Measurements from ENCODE around the gene VPS26C. TPM values are rescaled to one million over a fixed set of nuclear protein-coding genes. Genes with fewer than 3 reads are reported as not detected.

VPS26C gene
- total and polyA plus RNA-seq, 8 donors, result 15.3 to 118 (median 40.1) TPM

- Histone ChIP-seq H3K27me3 (no peaks in the 10 kb centered on the region), H3K27ac (no peak overlapping the region), H3K9me3 (no peaks in the 10 kb centered on the region), H3K36me3 (peaks cover 0 to 2% (median 0%) of the 10 kb centered on the region in 4 donors), H3K4me3 (no peak overlapping the region), H3K4me1 (peaks cover 9 to 19% (median 13%) of the 10 kb centered on the region in 4 donors)
- intact Hi-C loops (cut with DNase I; ENCODE audit: low total_unique reads), result no loop called here
- DNase-seq, result peak in 1 of 2 donors; percentile 30
- TF ChIP-seq EP300 (IDR thresholded peaks at IDR 0.05) (no peak), CTCF (IDR thresholded peaks at IDR 0.05) (no peak), POLR2A (IDR thresholded peaks at IDR 0.05) (no peak), POLR2AphosphoS5 (IDR thresholded peaks at IDR 0.05) (no peak)
- 74 to 88% (median 86%) methylated on average over 15 of the region's 15 CpGs for WGBS, 5 donors
Observed at GRCh38 chr21:37208741-37209225, 58.4 kb downstream of the VPS26C start.

GRCh38 chr21:37208056-37208721 is 58.9 kb downstream of the VPS26C start:
- DNase-seq, result peak; percentile 62 to 65
- H3K27ac ChIP-seq, result peak overlapping the region in 4 of 5 donors; percentile 3 to 52 (median 38)
- H3K4me3 ChIP-seq, result peak overlapping the region in 1 of 4 donors; percentile 22
- no peaks in the 10 kb centered on the region for H3K27me3 ChIP-seq
- WGBS, 5 donors, result 17 to 41% (median 34%) methylated on average over 15 of the region's 15 CpGs
- H3K4me1 ChIP-seq, result peaks cover 9 to 19% (median 13%) of the 10 kb centered on the region in 4 donors
- H3K36me3 ChIP-seq, result peaks cover 0 to 8% (median 4%) of the 10 kb centered on the region in 4 donors
- intact Hi-C loops (cut with DNase I; ENCODE audit: low total_unique reads), result no loop called here
- no peaks in the 10 kb centered on the region for H3K9me3 ChIP-seq
- TF ChIP-seq POLR2AphosphoS5 (IDR thresholded peaks at IDR 0.05) (peak in 1 of 3 donors; percentile 29), CTCF (IDR thresholded peaks at IDR 0.05) (no peak)

GRCh38 chr21:37207441-37208009 is 59.6 kb downstream of the VPS26C start:
- Histone ChIP-seq H3K36me3 (peaks cover 0 to 15% (median 11%) of the 10 kb centered on the region in 4 donors), H3K27me3 (no peaks in the 10 kb centered on the region), H3K27ac (peak overlapping the region in 3 of 5 donors; percentile 29 to 52 (median 46)), H3K9me3 (no peaks in the 10 kb centered on the region), H3K4me1 (peaks cover 9 to 19% (median 13%) of the 10 kb centered on the region in 4 donors), H3K4me3 (peak overlapping the region in 1 of 4 donors; percentile 22)
- DNase-seq, result peak in 1 of 2 donors; percentile 39
- TF ChIP-seq CTCF (IDR thresholded peaks at IDR 0.05) (no peak), POLR2A (IDR thresholded peaks at IDR 0.05) (no peak), POLR2AphosphoS5 (IDR thresholded peaks at IDR 0.05) (no peak), EP300 (IDR thresholded peaks at IDR 0.05) (no peak)
- intact Hi-C loops (cut with DNase I; ENCODE audit: low total_unique reads), result no loop called here
- 24 to 43% (median 40%) methylated on average over 6 of the region's 6 CpGs for WGBS, 5 donors

GRCh38 chr21:37206496-37206895 is 60.6 kb downstream of the VPS26C start:
- intact Hi-C loops (cut with DNase I; ENCODE audit: low total_unique reads), result no loop called here
- no peak for TF ChIP-seq POLR2A (IDR thresholded peaks at IDR 0.05)
- TF ChIP-seq EP300 (IDR thresholded peaks at IDR 0.05), result no peak
- no peak for TF ChIP-seq POLR2AphosphoS5 (IDR thresholded peaks at IDR 0.05)
- TF ChIP-seq CTCF (IDR thresholded peaks at IDR 0.05), result no peak
- 90 to 95% (median 93%) methylated on average over 7 of the region's 7 CpGs for WGBS, 5 donors
- H3K9me3 ChIP-seq, result no peaks in the 10 kb centered on the region
- H3K27ac ChIP-seq, result no peak overlapping the region
- H3K27me3 ChIP-seq, result no peaks in the 10 kb centered on the region
- peaks cover 1 to 25% (median 21%) of the 10 kb centered on the region in 4 donors for H3K36me3 ChIP-seq
- H3K4me1 ChIP-seq, result peaks cover 9 to 19% (median 13%) of the 10 kb centered on the region in 4 donors
- H3K4me3 ChIP-seq, result no peak overlapping the region
- DNase-seq, result no peak

Data from stomach (tissue), 9 donors.